Superior temporal gyrus (tissue), 1 donor: ENCODE data around the gene SYNGAP1.

ENCODE experiments used
- DNase-seq: peaks from one replicate; pipeline ENCODE4 v3.0.0-alpha.2; 2016; ENCODE audit errors: extremely low spot score

Gene SYNGAP1

GRCh38 chr6:33438978-33439594 lies 19.2 kb downstream of the SYNGAP1 start:
- no peak for DNase-seq

- no peak for DNase-seq
Observed at GRCh38 chr6:33439956-33440648, 20.2 kb downstream of the SYNGAP1 start.

GRCh38 chr6:33440649-33441309 lies 20.9 kb downstream of the SYNGAP1 start:
- DNase-seq: no peak

- DNase-seq: no peak
Observed at GRCh38 chr6:33441457-33441856, 21.6 kb downstream of the SYNGAP1 start.

- no peak for DNase-seq
Observed at GRCh38 chr6:33442283-33442682, 22.4 kb downstream of the SYNGAP1 start.

DNA sequence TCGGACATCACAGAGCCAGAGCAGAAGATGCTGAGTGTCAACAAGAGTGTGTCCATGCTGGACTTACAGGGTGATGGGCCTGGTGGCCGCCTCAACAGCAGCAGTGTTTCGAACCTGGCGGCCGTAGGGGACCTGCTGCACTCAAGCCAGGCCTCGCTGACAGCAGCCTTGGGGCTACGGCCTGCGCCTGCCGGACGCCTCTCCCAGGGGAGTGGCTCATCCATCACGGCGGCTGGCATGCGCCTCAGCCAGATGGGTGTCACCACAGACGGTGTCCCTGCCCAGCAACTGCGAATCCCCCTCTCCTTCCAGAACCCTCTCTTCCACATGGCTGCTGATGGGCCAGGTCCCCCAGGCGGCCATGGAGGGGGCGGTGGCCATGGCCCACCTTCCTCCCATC lies 23.2 kb downstream of the SYNGAP1 start:
- no peak for DNase-seq

DNA sequence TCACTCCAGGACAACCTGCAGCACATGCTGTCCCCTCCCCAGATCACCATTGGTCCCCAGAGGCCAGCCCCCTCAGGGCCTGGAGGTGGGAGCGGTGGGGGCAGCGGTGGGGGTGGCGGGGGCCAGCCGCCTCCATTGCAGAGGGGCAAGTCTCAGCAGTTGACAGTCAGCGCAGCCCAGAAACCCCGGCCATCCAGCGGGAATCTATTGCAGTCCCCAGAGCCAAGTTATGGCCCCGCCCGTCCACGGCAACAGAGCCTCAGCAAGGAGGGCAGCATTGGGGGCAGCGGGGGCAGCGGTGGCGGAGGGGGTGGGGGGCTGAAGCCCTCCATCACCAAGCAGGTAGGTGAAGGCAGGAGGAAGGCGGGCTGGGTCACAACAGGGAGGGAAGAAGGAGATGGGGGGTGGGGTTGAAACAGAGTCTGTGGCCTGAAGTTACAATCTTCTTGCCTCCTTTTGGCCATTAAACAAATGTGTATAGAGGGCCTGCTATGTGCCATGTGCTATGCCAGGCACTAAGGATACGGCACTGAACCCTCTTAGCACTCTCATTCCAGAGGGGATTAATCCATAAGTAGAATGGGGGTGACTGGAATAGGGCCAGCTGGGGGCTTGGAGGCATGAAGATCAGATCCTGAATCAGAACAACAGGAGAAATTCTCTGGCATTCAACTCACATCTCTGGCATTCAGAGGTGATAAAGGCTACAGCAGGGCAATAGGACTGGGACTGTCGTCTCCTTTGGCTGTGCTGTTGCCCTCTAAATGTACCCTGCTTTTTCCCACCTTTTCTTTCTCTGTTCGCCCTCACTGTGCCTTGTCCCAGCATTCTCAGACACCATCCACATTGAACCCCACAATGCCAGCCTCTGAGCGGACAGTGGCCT lies 24.0 kb downstream of the SYNGAP1 start:
- no peak for DNase-seq

DNA sequence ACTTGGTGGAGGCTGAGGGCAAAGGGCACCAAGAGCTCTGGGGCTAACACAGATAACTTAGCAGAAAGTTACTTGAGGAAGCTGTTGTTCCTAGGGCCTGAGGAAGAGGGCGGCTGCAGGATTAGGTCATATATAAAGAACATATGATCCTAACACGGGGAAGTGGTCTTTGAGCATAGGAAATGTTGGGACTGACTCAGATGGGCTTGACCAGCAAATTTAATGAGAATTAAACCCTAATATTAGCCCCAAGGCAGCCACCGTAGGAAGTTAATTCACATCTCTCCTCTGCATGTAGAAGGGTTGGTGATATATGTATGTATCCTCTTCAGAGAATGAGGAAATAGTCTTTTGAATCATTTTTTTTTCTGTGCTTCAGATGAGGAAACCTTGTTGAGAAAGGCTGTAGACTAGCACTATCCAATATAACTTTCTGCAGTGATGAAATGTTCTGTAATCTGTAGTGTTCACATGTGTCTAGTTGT lies 25.3 kb downstream of the SYNGAP1 start:
- DNase-seq: no peak

DNA sequence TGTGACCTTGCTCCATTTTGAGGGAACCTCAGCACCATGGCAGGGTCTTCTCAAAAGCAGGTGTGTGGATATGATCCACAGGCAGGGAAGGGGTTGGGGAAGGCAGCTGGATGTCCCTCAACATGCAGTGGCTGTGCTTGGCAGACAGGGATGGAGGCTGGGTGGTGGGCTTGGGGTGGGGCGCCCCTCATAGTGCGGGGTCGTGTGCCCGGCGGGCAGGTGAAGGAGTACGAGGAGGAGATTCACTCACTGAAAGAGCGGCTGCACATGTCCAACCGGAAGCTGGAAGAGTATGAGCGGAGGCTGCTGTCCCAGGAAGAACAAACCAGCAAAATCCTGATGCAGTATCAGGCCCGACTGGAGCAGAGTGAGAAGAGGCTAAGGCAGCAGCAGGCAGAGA lies 26.5 kb downstream of the SYNGAP1 start:
- DNase-seq: no peak

- DNase-seq: no peak
Observed at GRCh38 chr6:33450434-33450833, 30.6 kb downstream of the SYNGAP1 start.

DNA sequence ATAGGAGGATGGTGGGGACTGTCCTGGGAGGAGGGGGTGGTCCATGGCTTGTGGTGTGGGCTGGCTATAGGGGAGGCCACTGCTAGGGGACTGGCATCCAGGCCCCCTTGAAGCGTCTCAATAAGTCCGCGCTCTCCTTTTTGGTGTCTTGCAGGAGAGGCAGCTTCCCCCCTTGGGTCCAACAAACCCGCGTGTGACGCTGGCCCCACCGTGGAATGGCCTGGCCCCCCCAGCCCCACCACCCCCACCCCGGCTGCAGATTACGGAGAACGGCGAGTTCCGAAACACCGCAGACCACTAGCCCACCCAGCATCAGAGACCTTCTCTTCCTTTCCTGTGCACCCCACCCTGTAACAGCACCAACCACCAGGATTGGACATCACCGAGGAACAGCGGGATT lies 31.7 kb downstream of the SYNGAP1 start:
- no peak for DNase-seq

DNA sequence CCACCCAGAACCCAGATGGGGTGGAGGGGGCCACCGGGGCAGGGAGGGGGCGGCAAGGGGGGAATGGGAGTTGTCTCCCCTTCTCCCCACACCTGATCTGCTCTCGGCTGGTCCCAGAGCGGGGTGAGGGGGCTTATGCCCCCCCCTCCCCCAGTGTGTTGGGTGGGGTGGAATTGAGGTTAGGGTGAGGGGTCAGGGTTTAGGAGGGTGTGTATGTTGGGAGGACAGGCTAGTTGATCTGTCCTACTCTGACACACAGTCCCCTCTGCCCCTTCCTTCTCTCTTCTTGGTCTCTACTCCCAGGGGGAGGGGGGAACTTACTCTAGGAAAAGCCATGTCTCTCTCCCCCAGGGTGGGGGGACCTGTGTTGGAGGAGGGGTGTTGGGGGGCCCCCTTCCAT lies 32.6 kb downstream of the SYNGAP1 start:
- no peak for DNase-seq

DNA sequence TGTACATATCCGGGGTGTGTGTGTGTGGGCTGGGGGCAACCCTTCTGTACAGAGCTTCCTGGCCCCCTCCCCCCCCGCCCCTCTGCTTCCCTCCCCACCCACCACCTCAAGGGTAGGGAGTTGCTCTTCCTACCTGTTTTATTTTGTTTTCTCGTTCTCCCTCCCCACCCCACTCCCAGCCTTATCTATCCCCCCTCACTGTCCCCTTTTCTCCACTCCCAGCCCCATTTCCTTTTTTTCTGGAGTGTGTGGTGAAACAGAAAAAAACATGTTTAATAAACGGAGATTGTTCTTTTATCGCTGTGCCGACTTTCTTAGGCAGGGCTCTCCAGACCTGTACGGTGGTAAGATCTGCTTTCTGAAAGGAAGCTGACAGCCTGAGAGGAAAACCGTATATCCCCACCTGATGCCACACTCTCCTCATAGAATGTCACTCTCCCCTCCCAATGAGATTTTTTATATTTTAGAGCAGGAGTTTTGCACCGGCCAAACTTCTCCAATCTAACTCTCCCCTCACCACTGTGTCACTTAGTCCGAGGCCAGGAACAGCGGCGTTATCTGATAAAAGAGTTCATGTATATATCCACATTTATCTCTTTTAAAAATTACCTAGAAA lies 33.6 kb downstream of the SYNGAP1 start:
- DNase-seq: no peak

DNA sequence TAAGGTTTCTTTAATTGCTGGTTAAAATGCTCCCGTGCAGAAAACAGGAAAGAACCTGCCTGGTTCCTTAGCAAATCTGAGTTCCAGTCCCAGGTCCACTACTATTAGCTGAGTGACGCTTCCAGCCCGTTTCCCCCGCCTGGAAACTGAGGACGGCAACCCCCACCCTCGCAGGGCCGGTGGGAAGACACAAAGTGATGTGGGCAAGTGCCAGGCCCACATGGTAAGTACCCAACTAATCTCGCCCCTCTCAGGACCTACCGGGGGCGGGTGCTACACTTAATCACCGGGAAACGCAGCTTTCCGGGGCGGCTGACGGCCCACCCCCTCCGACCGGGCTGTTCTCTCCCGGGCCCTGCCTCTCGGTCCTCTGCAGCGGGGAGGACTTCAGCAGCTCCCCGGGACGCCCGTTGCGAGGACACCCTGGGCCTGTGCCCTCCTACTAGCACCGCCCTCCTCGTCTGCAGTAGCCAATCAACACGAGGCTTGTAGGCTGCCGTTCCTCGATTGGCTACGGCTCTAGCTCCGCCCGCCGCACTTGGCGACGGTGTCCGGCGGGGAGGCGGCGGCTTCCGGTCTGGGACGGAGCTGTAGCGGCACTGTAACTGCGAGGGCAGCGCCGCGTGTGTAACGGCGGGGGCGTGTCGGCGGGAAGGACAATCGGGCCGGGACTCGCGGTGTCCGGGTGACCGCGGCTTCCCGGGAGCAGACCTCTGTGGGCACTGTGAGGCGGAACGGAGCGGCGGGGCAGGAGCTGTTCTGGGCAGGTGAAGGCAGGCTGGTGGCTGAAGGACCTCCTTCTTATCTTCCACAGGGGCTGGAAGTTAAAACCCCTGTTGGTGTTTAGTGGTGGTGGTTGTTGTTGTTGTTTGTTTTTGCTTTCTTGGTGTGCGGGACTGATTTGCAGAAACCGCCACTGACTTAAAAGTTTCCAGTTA lies 34.4 kb downstream of the SYNGAP1 start, which contains the start of gene ZBTB9:
Gene ZBTB9 (plus strand): TSS at position 568 of the 938 bp plus-strand sequence. CDS start 525 bp downstream, outside the sequence.
- DNase-seq: peak; percentile 98

GRCh38 chr6:33455051-33455450 lies 35.2 kb downstream of the SYNGAP1 start:
- DNase-seq: no peak

DNA sequence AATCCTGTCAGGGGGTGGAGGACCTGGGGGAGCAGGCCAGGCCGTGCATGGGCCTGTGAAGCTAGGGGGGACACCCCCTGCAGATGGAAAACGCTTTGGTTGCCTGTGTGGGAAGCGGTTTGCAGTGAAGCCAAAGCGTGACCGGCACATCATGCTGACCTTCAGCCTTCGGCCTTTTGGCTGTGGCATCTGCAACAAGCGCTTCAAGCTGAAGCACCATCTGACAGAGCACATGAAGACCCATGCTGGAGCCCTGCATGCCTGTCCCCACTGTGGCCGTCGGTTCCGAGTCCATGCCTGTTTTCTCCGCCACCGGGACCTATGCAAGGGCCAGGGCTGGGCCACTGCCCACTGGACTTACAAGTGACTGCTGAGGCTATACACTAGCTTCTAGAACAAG lies 36.3 kb downstream of the SYNGAP1 start:
- no peak for DNase-seq

- DNase-seq: no peak
Observed at GRCh38 chr6:33458676-33459075, 38.8 kb downstream of the SYNGAP1 start.

DNA sequence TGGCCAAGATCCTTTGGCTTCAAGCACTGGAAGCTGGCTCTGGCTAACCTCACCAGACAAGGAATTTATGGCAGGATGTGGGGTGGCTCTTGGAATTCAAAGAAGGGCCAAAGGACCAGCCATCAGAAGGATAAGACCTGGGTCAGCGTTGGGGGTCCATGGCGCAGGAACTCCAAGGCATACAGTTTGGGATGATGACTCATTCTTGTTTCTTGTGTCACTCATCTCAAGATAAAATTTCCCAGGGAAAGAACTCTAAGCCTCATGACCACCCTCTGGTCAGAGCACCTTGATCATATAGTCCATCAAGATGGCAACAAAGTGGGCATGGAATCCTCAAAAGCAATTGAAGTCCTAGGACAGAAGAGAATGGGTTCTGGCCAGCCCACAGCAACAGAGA lies 39.4 kb downstream of the SYNGAP1 start:
- no peak for DNase-seq

GRCh38 chr6:33466075-33466735 lies 46.3 kb downstream of the SYNGAP1 start:
- DNase-seq: no peak

DNA sequence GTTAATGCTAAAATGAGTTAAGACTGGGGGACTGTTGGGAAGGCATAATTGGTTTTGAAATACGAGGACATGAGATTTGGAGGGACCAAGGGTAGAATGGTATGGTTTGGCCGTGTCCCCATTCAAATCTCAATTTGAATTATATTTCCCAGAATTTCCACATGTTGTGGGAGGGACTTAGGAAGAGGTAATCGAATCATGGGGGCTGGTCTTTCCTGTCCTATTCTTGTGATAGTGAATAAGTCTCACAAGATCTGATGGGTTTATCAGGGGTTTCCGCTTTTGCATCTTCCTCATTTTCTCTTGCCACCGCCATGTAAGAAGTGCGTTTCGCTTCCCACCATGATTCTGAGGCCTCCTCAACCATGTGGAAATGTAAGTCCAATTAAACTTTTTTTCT lies 47.2 kb downstream of the SYNGAP1 start:
- DNase-seq: no peak
